GM18511 (cell line): ENCODE measurements around the gene EPHA2.
"Not testable (repeated sequence)": the region's sequence is repeated elsewhere in the genome, so short reads cannot be mapped to it uniquely, and the experiment has no call there.

Experiments
- ATAC-seq: cut with Tn5 transposase; IDR thresholded peaks from one replicate; pipeline ENCODE4 v1.9.1; 2021; ENCODE audit warnings: mild to moderate bottlenecking, moderate library complexity; ENCODE audit not compliant: unreplicated experiment

Gene EPHA2

GRCh38 chr1:16168622-16169360, 12.9 kb upstream of the EPHA2 start:
- no peak for ATAC-seq

GRCh38 chr1:16168144-16168495, 12.3 kb upstream of the EPHA2 start:
- not testable (repeated sequence) for ATAC-seq

DNA sequence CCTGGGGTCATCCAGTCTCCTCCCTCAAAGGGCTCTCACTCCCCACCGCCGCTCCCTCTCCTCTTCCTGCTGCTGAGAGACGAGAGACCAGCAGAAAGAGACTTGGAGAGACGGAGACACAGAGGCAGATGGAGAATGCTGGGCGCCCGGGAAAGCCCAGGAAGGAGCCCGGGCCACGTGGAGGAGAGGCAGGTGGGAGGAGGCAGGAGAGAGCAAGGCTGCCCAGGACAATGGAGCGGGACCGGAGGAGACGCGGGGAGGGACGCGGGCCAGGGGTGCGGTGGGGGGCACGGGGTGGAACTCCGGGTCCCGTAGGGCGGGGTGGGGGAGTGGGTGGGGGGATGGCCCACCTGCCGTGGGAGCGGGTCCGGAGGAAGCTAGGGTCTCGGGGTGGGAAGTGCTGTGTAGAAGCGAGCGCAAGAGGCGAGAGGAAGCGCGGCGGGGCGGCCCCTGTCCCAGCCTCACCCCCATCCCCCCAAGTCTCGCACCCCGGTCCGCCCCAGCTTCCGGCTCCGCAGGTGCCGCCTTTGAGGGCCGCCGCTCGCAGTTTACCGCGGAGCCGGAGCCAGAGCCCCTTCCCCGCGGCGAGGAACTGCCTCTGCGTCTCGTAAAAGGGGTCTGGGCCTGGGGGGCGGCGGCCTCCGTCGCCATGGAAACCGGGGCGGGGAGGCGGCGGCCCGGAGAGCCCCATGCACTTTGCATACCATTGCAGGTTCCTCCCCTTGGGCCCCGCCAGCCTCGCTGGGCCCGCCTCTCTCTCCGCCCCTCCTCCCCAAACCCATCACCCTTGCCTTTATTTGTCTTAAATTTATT, 11.7 kb upstream of the EPHA2 start:
- no peak for ATAC-seq

- ATAC-seq: no peak
Observed at GRCh38 chr1:16166117-16166516, 10.2 kb upstream of the EPHA2 start.

GRCh38 chr1:16165548-16165947, 9.7 kb upstream of the EPHA2 start:
- no peak for ATAC-seq

DNA sequence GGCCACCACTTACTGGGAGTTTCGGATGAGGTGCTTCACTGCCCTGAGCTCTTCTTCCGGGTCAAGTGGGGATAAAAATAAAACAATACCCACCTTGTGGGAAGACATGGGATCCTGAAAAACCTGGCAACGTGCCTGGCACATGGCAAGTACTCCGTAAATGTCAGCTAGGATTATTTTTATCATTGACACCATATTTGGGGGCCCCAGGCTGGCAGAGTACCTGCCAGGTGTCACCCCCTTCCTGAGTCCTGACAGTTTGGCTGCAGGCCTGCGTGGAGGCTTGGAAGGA, 9.2 kb upstream of the EPHA2 start:
- ATAC-seq: no peak

DNA sequence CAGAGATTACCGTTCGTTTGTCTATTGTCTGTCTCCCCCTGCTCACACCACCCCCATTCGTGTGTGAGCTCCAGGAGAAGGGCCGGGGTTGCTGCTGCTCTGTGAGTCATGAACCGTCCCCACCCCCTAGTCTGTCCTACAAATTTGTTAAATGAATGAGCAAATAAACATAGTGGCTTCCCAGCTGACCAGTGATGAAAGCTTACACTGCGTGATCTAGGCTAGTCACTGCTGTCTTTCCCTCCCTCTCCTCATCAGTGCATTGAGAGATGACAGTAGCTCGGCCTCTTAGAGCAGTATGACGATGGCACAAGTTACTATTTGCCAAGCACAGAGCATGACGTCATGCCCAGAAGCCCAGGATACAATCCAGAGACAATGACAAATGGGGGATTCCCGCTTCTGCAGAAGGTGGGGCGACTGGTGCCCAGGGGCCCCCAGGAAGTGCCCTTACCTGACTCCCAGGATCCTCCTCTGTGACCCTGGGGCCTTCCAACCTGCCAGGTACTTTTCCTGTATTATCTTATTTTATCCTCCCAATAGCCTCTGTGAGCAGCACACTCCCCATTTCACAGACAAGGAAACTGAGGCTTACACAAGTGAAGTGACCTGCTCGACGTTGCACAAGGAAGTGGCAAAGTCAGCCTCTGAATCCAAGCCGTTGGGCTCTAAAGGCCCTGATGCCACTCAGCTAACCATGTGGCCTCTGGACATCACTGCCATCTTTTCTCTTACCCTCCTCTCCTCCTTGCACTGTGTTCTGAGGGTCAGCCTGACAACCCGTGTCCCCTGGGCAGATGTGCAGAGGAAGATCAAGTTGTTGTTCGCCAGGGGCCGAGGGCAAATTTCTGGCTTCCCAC, 8.6 kb upstream of the EPHA2 start:
- ATAC-seq: no peak

- ATAC-seq: not testable (repeated sequence)
Observed at GRCh38 chr1:16163608-16164212, 7.8 kb upstream of the EPHA2 start.

GRCh38 chr1:16162163-16162822, 6.4 kb upstream of the EPHA2 start:
- ATAC-seq: no peak

DNA sequence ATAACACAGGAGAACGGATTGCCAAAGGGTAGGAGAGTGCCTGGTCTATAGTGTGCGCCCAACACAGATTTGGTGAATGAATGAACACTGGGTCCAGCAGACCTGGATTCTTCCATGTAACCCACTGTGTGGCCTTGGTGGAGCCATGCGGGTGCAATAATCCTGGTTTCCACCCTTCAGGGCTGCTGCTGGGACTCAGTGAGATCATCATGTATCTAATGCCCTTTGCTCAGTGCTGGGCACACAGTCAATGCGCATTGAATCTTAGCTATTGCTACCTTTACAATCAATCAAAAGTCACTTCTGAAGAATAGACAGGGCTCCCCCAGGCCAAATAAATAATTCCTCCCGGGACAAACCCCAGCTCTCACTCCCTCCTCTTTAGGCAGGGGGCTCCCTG, 5.8 kb upstream of the EPHA2 start:
- no peak for ATAC-seq

- ATAC-seq: no peak
Observed at GRCh38 chr1:16158993-16159831, 3.3 kb upstream of the EPHA2 start.

DNA sequence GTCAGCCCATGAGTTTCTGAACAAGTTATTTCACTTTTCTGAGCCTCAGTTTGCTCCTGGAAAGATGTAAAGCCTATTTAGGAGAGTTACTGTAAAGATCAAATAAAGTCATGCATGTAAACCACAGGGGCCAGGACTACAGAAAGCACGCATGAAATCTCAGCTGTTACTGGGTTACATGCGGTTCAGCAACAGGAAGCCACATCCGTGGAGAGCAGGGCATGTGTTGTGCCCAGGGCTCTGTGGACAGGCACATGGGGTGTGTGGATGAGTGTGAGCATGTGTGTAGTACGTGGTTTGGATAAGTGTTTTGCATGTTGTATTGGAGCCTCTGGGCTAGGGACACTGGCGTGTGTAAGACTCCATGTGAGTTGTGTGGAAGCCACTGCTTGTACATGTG, 2.2 kb upstream of the EPHA2 start:
- no peak for ATAC-seq

DNA sequence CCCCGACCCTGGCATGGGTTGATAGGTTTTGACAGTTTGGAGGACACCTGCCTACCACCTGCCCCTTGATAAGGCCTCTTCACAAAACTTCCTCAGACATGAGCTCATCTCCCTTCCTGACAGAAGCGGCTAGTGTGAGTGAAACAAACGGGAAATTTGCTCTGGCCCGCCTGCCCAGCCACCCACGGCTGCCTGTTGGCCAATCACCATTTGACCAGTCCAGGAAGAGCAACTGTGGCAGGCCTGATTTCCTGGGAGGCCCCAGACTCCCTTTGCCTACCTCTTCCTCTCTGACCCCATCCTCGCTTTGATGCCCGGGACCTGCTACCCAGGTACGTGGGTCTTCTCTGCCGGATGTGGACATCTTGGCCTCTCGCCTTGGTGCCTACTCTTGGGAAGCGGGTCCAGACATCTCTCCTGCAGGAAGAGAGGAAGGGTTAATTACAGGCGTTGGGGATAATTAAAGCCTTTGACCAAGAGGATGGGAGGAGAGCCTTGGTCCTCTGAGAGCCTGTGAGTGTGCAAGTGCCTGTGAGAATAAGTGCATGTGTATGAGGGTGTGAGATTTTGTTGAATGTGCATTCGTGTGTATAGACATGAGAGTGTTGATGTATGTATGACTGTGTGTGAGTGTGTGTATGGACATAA, 1.1 kb upstream of the EPHA2 start:
- no peak for ATAC-seq

GRCh38 chr1:16153999-16154673, 1.7 kb downstream of the EPHA2 start:
- no peak for ATAC-seq

DNA sequence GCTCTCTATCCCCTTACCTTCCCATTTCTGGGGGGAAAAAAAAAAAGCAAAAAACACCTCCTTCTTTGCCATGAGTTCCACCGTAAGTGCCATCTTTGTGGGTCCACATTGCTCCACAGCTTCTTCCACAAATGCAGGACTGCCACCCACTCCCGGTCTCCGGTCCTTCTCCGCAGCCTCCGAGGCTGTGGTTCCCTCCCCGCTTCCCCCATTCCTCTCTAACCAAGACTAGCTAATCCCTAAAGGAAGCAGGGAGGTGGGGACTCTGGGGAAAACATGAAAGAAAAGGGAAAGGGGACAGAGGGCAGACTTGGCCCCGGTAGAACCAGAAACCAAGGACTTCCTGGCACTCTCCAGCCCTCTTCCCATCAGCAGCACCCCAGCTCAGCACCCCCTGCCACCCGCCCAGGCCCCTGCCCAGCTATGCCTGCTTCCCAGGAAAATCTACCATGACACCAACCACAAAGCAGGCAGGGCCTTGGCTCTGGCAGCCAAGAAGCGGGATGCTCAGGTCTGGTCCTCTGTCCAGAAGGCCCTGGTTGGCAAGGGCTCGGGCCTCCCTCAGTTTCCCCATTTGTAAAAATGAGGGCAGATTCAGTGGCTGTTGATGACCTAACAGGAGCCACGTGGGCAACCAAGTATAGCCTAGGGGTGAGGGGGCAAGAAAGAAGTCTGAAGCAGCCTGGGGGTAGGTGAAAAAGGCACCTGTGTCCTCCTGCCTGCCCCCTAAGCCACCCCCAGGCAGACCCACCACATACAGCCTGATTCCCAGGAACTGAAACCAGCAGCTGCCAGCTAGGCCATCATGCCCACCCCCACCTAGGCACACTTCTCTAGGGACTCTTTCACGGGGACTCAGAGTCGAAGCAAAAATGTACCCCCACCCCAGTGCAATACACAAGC, 2.5 kb downstream of the EPHA2 start:
- no peak for ATAC-seq

DNA sequence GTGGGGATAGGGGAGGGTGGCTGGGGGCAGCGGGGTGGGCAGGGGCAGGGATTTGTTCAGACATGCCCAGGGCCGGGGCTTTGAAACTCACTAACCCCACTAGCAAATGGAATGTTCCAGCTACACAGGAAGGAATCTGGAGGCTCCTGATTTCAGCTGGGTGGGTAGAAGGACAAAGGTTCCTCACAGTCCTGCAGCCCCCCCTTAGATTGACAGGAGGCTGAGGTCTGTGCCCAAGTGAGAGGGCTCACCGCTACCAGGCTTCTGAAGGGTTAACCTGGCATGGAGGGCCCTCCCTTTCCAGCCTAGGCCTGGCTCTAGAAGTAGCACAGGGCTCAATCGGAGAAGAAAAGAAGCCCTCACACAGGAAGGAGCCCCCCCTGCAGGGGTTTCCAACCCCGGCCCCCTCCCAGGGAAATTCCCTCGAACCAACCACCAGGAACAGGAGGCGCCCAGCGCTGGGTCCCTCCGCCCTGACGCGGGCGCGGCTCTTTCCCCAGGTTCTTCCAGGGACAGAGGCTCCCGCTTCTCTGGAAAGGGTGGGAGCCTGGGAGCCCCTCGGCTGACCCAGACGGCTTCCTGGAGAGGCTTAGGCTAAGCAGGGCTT, 3.3 kb downstream of the EPHA2 start:
- no peak for ATAC-seq

GRCh38 chr1:16151995-16152384, 3.9 kb downstream of the EPHA2 start:
- ATAC-seq: no peak
